ENCODE data around the gene CFAP61.
"Not testable (repeated sequence)": the region's sequence is repeated elsewhere in the genome, so short reads cannot be mapped to it uniquely, and the experiment has no call there.

The CFAP61 gene, protein sequence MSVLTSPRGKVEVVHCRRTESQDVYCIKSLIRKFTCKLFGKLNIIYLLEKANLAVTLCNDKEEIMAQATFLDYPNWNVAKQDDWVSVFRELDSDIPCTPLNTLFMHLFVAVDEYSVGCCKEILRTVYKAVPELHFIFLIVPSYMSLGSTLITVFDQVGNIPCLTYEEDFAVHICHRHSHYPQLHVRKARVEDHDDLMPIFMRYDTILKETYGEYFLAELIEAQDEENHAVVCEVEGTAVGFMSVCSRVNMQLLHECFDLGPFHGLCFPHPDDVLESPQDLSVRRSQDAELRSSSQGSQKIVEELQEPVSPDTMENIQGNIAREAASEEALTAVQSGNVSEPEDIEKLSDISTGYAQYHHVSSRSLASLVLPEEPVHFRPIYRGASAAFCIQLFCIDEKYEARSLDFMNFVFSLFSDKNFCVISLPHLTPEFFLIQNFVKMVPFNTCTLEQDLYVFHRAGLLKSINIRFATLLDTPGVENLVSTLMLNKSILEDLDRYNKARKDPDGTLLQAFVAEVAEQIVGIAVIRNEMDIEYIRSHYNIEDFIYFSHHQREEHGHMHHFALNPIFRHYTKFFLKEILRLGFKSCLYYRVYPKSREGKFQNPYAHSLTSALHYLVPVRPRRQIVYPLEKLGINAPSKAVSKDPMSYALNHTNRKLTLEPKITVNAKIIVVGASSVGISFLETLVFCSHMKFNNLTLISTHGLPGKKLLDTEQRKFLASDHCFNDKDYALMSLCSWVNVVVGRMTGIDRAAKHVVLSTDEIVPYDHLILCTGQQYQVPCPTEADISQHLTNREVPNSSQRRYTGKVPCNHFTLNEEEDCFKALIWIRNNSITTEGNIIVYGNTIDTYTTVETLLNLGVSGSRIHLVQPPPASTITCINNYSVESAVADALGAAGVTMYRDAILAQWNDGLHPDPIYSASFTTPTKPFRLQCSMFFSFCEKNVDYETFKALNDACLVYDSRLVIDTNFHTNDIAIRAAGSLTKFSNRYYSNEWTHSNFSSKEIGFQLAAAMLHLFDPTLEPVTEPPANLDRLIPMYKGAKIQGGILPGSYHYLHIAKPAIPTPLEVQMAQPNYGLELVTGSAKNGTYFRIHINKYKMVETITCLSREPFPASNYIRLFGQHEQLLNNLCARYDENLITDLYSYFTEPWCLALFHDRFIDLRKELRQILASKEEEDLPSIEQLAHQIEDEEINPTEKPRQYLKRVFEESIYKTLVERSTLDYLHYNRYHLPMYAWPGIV

DNA sequence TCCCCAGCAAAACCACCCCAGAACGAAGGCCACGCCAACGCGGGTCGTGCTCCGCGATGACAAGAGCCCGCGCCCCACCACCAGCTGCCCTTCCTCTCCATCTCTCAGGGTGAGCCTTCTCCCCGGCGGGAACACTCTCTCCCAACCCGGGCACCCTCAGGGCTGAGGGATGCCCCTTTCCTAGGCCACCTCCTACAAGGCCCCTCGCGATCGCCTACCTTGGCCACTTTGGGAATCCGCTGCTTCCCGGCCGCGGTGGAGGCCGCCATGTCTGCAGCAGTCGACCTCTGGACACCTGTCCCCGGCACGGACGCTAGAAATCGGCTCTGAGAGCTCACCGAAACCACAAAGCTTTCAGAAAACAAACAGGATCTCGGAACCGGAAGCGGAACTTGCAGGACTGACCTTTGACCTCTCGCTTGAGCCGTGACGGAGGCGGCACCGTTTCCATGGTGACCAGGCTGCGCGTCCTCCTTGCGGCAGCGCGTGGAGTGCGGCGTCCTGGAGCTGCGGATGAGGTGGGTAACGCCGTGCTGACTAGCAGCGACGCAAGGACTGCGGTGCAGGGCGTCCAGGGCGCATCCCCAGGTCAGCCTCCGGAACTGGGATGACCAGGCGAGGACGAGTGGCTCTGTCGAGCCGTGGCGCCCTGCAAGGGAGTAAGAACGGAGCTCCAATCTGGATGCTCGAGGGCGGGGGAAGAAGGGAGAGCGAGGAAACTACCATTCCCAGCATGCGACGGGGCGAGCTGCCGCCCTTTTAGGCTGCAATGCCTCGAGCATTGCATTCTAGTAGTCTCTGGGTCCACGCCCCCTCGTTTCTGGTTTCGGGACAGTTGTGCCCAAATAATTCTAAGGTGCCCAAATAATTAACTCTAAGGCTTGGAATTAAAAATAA, at the start of gene CFAP61, which contains the start of gene CRNKL1:
Gene CFAP61, plus strand, starts transcription at position 459 of the 897 bp plus-strand sequence. CDS start 4,122 bp downstream, outside the sequence.
Gene CRNKL1, minus strand, starts transcription at position 393 of the 897 bp plus-strand sequence. Its CDS starts 124 bp downstream, at position 269.
- TF ChIP-seq, protein P1, sequence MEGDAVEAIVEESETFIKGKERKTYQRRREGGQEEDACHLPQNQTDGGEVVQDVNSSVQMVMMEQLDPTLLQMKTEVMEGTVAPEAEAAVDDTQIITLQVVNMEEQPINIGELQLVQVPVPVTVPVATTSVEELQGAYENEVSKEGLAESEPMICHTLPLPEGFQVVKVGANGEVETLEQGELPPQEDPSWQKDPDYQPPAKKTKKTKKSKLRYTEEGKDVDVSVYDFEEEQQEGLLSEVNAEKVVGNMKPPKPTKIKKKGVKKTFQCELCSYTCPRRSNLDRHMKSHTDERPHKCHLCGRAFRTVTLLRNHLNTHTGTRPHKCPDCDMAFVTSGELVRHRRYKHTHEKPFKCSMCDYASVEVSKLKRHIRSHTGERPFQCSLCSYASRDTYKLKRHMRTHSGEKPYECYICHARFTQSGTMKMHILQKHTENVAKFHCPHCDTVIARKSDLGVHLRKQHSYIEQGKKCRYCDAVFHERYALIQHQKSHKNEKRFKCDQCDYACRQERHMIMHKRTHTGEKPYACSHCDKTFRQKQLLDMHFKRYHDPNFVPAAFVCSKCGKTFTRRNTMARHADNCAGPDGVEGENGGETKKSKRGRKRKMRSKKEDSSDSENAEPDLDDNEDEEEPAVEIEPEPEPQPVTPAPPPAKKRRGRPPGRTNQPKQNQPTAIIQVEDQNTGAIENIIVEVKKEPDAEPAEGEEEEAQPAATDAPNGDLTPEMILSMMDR (IDR thresholded peaks at IDR 0.05; ENCODE audit: control insufficient read depth, insufficient read depth, low read depth, low read length, missing control alignments) = no peak
- DNase-seq (ENCODE audit: low read depth) = peak; percentile 80
- H3K4me3 ChIP-seq (ENCODE audit: control insufficient read depth, low read depth, low read length) = peak within 1 kb of the TSS; percentile 99

DNA sequence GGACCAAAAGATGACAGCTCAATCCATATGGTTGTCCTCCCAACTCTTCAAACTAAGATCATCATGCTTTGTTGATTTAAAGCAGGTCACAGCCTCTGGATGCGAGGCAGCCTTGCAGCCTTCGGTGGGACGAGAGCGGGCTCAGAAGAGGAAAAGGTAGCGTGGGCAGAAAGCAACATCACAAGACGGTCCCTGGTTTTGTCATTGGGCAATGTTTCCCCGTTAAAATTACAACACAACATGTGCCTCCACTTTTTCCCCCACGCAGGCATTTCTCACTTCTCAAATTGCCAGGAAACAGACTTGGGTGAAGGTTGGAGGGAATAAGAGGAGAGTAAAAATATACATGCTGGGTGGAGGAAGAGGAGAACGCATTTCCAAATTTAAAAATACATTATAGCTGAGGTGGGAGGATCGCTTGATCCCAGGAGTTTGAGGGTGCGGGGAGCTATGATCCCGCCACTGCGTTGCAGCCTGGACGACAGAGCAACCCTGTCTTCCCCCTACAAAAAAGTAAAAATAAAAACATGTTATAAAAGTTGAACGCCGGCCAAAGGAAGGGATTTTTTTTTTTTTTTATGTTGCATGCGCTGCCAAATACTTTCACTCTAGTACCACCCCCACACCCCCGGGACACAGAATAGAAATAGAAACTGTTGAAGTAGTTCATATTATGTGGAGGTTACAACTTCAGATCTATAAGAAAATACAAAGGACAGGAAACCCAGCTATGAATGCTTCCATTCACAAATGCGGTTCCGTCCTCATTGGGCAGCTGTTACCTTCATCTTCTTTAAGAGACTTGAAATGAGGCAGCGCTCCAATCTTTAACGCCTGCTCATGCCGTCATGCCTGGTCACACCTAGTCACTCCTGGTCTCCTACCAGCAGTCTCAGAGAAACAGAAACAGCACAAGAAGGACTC, 49.0 kb upstream of the CFAP61 start:
- no peak for DNase-seq (ENCODE audit: low read depth)
- TF ChIP-seq, protein P1 (IDR thresholded peaks at IDR 0.05; ENCODE audit: control insufficient read depth, insufficient read depth, low read depth, low read length, missing control alignments) = no peak
- no peak overlapping the region for H3K4me3 ChIP-seq (ENCODE audit: control insufficient read depth, low read depth, low read length)

DNA sequence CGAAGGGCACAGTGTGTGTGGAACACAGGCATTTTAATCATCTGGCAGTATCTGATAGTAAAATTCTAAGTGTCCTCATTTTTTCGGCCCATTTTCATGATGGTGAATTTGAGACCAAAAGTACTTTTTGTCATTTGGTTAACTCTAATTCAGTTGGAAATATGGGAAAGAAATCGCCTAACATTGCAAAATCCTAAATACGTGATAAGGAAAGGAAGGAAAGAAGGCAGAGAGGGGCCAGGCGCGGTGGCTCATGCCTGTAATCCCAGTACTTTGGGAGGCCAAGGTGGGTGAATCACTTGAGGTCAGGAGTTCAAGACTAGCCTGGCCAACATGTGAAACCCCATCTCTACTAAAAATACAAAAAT, 48.4 kb upstream of the CFAP61 start:
- not testable (repeated sequence) for DNase-seq (ENCODE audit: low read depth); H3K4me3 ChIP-seq (ENCODE audit: control insufficient read depth, low read depth, low read length)

DNA sequence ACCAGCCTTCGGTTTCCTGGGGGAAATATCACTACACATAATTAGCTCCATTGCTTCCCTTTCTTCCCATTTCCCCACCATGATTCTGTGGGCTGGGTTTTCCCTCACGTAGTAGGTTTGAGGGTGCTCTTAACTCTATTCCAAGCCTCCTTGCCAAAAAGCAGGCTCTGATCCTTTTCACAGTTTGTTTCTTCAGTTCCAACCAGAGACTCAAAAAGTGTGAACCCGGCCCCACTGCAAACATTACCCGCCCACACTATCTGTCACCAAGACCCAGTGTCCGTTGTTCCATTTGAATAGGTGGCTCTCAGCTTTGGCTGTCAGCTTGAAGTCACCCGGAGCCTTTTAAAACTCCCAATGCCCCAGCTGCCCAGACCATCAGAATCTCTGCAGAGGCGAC, 47.0 kb upstream of the CFAP61 start:
- no peak for DNase-seq (ENCODE audit: low read depth)
- TF ChIP-seq, protein P1 (IDR thresholded peaks at IDR 0.05; ENCODE audit: control insufficient read depth, insufficient read depth, low read depth, low read length, missing control alignments) = no peak
- H3K4me3 ChIP-seq (ENCODE audit: control insufficient read depth, low read depth, low read length) = no peak overlapping the region

DNA sequence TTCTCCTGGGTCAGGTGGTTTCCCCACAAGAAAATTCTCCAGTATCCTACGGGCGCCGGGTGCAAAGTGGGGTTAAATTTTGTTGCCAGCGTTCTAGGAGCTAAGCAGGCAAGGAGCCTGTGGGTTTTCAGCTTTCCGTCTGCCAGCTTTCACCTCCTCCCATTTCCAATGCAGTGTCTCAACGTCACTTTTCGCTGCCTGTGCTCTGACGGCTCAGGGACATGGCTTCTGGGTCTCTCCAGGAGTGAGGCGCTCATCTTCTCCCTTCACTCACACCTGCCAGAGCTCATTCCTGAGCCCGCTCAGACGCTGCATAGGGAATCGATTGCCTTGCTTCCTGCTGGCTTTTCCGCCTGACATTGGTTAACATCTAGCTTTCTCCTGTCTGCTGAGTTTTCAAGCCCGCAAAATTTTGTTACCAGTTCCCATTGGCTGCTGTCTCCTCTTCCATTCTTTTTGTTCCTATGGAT, 42.5 kb upstream of the CFAP61 start:
- TF ChIP-seq, protein P1 (IDR thresholded peaks at IDR 0.05; ENCODE audit: control insufficient read depth, insufficient read depth, low read depth, low read length, missing control alignments) = no peak
- H3K4me3 ChIP-seq (ENCODE audit: control insufficient read depth, low read depth, low read length) = no peak overlapping the region
- no peak for DNase-seq (ENCODE audit: low read depth)
